Measurements from ENCODE around the gene AIRE. TPM values are rescaled to one million over a fixed set of nuclear protein-coding genes. Genes with fewer than 3 reads are reported as not detected.
"Not testable (repeated sequence)": the region's sequence is repeated elsewhere in the genome, so short reads cannot be mapped to it uniquely, and the experiment has no call there.

Gene AIRE
- total RNA-seq, 1 donor from 2014 or later = 0.72 TPM

DNA sequence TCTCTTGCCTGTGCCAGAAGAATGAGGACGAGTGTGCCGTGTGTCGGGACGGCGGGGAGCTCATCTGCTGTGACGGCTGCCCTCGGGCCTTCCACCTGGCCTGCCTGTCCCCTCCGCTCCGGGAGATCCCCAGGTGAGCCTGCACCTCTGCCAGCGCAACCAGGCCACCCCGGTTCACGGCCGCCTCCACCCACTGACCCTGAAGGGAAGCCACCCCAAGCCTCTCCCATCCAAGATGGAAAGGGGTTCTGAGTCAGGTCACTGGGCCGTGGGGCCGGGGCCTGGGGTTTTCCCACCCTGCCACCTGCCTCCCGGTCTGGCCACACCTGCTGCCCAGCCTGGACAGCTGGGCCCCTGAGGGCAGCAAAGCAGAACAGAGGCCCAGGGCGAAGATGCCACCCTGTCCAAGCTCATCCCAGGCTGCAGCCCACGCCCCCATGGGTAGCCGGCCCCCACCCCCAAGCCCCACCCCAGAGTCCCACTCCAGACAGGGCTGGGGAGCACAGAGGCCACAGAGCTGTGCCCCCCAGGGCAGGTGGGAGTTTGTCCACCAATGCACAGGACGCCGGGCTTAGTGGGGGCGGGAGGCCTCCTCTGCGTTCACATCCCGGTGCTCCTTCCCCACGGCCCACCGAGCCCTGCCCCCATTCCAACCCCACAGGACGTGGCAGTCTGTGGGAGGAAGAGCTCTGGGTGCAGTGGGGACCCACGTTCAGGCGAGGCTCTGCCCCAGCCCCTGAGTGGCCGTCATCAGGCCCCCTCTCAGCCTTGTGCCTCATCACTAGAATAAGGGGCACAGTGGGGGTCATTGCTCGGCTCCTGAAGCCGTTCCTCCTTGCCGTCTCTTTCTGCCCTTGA is 5.6 kb downstream of the AIRE start:
- DNase-seq (ENCODE audit: low spot score) = no peak

- DNase-seq (ENCODE audit: low spot score) = no peak
Observed at GRCh38 chr21:44291936-44292811, 6.5 kb downstream of the AIRE start.

GRCh38 chr21:44292812-44293195 is 7.1 kb downstream of the AIRE start:
- DNase-seq (ENCODE audit: low spot score) = no peak

DNA sequence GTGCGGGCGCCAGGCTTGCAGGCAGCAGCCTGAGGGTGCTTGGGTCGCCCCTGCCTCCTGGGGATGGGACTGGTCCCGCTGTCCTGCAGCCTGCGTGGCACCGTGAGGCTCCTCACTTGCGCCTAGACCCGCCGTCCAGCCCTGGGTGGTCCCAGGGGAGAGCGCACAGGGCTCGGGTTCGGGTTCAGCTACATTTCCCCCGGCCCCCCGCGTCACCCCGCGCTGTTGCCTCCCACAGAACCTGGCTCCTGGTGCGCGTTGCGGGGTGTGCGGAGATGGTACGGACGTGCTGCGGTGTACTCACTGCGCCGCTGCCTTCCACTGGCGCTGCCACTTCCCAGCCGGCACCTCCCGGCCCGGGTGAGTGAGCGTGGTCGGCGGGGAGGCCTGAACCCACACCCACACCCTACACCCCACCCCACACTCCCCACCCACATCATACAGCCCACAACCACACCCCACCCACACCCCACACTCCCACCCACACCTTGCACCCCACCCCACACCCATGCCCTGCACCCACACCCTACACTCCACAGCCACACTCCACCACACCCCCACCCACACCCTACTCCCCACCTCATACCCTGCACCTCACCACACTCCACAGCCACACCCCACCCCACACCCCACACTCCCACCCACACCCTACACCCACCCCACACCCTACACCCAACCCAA is 8.0 kb downstream of the AIRE start:
- no peak for DNase-seq (ENCODE audit: low spot score)

- no peak for DNase-seq (ENCODE audit: low spot score)
Observed at GRCh38 chr21:44294391-44295162, 8.9 kb downstream of the AIRE start.

DNA sequence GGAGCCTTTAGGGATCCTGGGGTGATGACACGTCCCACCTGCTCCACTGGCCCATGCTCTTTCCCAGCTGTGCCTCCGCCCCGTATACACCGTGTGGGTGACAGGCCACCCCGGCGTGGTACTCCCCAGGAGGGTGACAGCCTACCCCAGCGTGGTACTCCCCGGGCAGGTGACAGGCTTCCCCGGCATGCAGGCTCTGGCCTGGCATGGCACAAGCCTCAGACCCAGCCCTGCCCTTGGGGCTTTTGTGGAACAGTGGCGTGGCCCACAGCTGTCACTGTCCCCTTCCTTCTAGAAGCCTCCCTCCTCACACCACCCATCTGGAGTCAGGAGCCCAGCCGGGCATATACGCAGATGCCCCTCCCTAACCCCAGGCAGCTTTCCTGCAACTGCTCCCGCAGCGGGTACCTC is 9.5 kb downstream of the AIRE start:
- no peak for DNase-seq (ENCODE audit: low spot score)

DNA sequence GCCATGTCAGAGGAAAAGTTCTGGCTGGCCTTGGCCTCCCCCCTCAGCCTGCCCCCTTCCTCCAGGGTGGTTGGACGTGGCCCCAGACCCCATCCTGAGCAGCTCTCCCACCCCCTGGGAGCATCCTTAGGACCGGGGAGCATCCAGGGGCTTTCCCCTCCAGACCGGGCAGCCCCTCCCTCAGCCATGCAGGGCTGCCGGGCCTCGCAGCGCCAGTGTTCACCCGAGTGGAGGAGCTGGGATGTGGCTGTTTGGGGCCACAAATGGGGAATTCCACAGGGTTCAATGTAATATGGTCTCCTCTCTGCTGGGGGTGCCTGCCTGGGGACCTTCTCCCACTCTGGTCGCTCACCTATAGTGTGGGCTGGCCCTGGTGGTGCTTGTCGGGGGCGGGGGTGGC is 10.0 kb downstream of the AIRE start:
- DNase-seq (ENCODE audit: low spot score) = no peak

DNA sequence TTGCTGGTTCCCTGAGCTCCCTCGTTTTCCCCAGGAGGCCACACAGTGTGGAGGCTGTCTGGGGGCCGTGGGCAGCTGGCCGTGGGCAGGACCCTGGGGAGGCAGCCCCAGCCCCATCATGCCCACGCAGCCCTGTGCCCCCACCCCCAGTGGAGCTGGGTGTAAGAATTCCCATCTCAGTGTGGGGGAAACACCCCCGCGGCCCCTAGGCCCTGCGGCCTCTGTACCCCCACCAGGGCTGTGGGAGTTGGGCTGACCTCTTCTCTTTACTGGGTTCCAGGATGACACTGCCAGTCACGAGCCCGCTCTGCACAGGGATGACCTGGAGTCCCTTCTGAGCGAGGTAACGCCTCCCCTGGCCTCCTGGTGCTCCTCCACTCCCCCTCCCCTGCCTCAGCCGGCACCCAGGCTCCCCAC is 10.4 kb downstream of the AIRE start:
- no peak for DNase-seq (ENCODE audit: low spot score)

DNA sequence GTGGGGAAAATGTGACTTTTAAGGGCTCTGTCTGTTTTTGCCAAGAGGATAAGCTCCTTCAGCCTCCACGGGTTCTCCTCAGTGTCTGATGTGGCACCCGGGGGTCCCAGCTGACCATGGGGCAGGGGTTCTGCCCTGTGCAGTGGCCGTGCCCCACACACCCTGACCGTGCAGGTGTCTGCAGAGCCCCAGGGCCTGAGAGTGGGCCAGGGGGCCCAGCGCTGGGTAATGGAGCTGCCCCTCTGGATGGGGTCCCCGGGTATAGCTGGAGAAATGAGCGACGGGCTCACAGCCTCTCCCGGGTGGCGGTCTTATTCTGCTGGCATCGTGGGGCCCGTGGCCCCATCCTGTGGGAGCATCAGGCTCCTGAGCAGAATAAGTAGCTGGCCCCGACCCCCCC is 11.2 kb downstream of the AIRE start:
- no peak for DNase-seq (ENCODE audit: low spot score)

GRCh38 chr21:44297525-44298290 is 12.0 kb downstream of the AIRE start:
- DNase-seq (ENCODE audit: low spot score) = peak; percentile 88

- no peak for DNase-seq (ENCODE audit: low spot score)
Observed at GRCh38 chr21:44298301-44298700, 12.6 kb downstream of the AIRE start.

- DNase-seq (ENCODE audit: low spot score) = no peak
Observed at GRCh38 chr21:44299085-44299457, 13.4 kb downstream of the AIRE start.

- DNase-seq (ENCODE audit: low spot score) = peak; percentile 87
Observed at GRCh38 chr21:44299458-44300261, 14.0 kb downstream of the AIRE start, which contains the start of gene PFKL. TSS of gene PFKL (plus strand) at chr21:44300053. CDS start at chr21:44300106, 53 bp downstream.

- peak; percentile 85 for DNase-seq (ENCODE audit: low spot score)
Observed at GRCh38 chr21:44300262-44300959, 14.7 kb downstream of the AIRE start.

DNA sequence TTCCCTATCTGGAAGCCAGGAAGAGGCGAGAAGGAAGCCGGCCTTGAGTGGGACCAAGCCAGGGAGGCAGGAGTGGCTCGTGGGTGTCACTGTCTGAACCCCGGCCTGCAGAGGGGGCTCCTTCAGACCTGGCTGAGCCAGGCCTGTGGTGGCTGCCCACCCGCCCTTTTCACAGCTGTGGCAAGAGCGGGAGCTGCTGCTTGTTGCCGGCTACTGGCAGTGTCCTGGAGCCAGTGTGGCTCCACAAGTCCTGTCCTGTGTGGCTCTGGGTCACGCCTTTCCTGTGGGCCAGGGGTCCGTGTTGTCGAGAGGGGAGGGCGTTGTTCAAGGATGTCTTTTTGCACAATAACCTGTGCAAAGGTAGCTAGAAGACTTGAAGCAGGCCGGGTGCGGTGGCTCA is 15.5 kb downstream of the AIRE start:
- DNase-seq (ENCODE audit: low spot score) = no peak

DNA sequence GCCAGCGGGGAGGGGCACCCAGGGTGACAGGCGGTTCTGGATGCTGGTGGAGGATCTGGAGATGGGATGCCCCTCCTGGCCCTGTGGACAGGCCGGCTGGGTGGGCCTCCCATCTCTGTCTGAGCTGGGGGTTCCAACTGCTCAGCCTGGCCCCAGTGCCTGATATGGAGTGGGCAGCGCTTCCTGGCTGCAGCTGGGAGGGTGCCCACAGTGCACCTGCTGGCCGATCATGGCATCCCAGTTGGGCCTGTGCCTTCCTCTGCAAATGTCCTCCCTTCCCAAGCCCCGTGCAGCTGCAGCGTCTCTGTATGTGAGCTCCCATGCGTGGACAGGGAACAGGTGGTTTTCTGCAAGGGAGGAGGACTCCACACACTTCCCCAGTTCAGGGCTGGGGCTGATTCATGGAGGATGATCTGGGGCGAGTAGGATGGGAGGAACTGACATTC is 16.3 kb downstream of the AIRE start:
- no peak for DNase-seq (ENCODE audit: low spot score)

DNA sequence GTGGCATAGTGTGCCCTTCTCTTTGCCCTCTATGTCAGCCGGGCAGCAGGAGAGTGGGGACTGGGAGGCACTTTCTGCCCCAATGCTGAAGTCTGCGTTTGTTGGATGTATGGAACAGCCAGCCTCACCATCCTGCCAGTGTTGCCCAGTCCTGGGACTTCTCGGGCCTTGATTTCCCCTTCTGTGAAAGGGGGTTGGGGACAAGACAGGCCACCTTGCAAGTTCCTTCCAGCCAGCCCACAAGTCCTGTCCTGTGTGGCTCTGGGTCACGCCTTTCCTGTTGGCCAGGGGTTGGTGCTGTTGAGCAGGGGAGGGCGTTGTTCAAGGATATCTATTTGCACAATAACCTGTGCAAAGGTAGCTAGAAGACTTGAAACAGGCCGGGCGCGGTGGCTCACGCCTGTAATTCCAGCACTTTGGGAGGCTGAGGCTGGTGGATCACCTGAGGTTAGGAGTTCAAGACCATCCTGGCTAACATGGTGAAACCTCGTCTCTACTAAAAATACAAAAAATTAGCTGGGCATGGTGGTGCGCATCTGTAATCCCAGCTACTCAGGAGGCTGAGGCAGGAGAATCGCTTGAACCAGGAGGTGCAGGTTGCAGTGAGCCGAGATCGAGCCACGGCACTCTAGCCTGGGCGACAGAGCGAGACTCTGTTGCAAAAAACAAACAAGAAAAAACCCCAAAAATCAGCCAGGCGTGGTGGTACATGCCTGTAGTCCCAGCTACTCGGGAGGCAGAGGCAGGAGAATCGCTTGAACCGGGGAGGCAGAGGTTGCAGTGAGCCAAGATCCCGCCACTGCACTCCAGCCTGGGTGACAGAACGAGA is 17.1 kb downstream of the AIRE start:
- not testable (repeated sequence) for DNase-seq (ENCODE audit: low spot score)

DNA sequence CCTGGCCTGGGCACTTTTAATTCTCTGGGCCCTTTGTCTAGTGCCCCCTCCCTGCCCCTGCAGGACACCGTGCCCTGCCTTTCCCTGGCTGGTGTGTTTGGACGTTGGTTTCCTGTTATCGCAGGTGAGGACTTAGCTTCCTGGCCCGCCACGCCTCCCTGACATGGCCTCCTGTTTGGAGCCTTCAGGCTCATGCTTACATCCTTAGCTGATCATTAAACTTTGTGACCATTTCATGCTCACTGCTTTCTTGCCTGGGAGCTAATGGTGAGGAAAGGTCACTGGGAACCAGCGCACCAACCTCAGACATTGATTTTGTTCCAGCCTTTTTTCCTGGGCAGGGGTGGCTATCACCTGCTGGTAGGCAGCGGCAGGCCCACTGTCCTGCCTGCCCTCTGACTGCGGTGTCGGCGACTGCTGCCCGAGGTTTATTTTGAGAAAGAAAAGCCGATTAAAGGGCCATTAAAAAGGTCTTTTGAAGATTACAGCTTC is 17.9 kb downstream of the AIRE start:
- no peak for DNase-seq (ENCODE audit: low spot score)

Data from umbilical cord (tissue), 2 donors.